GM21447 (cell line): ENCODE data around the gene RDH11.

Source experiments
- ATAC-seq: cut with Tn5 transposase; IDR thresholded peaks from one replicate; pipeline ENCODE4 v1.9.1; 2021; ENCODE audit not compliant: unreplicated experiment

The RDH11 gene

GRCh38 chr14:67650694-67651093, 44.9 kb downstream of the RDH11 start:
- no peak for ATAC-seq

- no peak for ATAC-seq
These were observed 45.4 kb downstream of the RDH11 start for GRCh38 chr14:67650151-67650550.

GRCh38 chr14:67646131-67646530, 49.4 kb downstream of the RDH11 start:
- no peak for ATAC-seq

- no peak for ATAC-seq
These were observed 50.1 kb downstream of the RDH11 start for GRCh38 chr14:67645414-67645813.

GRCh38 chr14:67644428-67644827, 51.1 kb downstream of the RDH11 start:
- ATAC-seq, result no peak

- no peak for ATAC-seq
These were observed 51.9 kb downstream of the RDH11 start for GRCh38 chr14:67643713-67644112.

GRCh38 chr14:67641902-67642749, 53.4 kb downstream of the RDH11 start:
- no peak for ATAC-seq

GRCh38 chr14:67641480-67641879, 54.1 kb downstream of the RDH11 start:
- ATAC-seq, result no peak

- no peak for ATAC-seq
These were observed 56.9 kb downstream of the RDH11 start for GRCh38 chr14:67638642-67639041.

- ATAC-seq, result no peak
These were observed 59.1 kb downstream of the RDH11 start for GRCh38 chr14:67636361-67636919.

GRCh38 chr14:67633451-67634147, 62.0 kb downstream of the RDH11 start:
- no peak for ATAC-seq

GRCh38 chr14:67630938-67631337, 64.6 kb downstream of the RDH11 start:
- ATAC-seq, result no peak

GRCh38 chr14:67630186-67630585, 65.4 kb downstream of the RDH11 start:
- no peak for ATAC-seq

GRCh38 chr14:67627519-67627918, 68.0 kb downstream of the RDH11 start:
- ATAC-seq, result no peak
